ENCODE results near the gene NPHP4. TPM values are rescaled to one million over a fixed set of nuclear protein-coding genes. Genes with fewer than 3 reads are reported as not detected.

Gene NPHP4
- total RNA-seq, 1 experiment from 2014 or later, result 16.8 TPM

DNA sequence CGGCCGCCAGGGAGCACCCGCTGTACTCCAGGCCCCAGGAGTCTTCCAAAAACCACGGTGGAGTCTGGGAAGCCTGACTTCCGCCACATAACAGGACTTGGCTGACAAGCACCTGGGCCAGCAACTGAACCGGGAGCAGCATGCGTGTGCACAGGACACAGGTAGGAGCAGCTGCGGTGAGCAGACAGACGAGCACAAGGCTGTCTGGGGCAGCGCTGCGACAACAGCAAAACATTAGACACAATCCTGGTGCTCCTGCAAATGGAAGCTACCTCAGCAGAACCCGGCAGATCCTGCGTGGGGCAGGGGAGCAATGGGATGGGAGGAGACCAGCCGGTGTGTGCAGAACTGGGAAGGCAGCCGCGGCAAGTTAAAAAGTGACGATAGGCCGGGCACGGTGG, 80.4 kb downstream of the NPHP4 start:
- ATAC-seq (no peak), DNase-seq (ENCODE audit: low spot score) (no peak)
- no peak for TF ChIP-seq ZNF671 (CRISPR knock-in tag; IDR thresholded peaks at IDR 0.05)
- no peak for TF ChIP-seq ETV6 (CRISPR knock-in tag; IDR thresholded peaks at IDR 0.05)
- no peak for TF ChIP-seq EMX1 (CRISPR knock-in tag; IDR thresholded peaks at IDR 0.05)
- no peak for TF ChIP-seq TEAD1 (CRISPR knock-in tag; IDR thresholded peaks at IDR 0.05)
- no peak for TF ChIP-seq ZNF423 (CRISPR knock-in tag; IDR thresholded peaks at IDR 0.05)
- Mint-ChIP-seq H3K27ac (0 out of 2 replicates have a peak overlapping the region, but pooled peaks have one; percentile 22), H3K27me3 (ENCODE audit: low read depth) (no peaks in the 10 kb centered on the region), H3K4me1 (peaks cover 6% of the 10 kb centered on the region; the same call in 1 of the 2 replicates), H3K4me3 (no peak overlapping the region), H3K9me3 (no peaks in the 10 kb centered on the region), H3K36me3 (no peaks in the 10 kb centered on the region)
- POLR2A ChIA-PET, result no interaction called here
- CTCF ChIA-PET, result no interaction called here

DNA sequence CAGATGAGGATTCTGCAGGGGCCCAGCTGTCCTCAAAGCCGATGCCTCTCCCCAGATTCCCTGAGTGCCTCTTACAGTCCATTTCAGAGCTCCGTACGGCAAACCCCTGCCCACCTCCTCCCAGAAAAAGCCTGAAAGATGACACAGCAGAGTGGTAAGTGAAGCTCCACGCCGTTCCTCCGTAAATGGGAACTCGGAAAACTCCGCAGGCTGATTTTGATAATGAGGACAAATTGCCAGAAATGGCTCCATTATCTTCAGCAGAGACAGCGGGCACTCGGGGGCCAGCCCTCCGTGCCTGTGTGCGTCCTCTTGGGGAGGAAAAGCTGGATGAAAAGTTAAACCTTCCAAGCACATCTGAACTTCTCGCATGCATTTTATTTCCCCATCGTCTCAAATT, 81.1 kb downstream of the NPHP4 start:
- peak overlapping the region; percentile 54; the same call in 1 of the 2 replicates for H3K27ac Mint-ChIP-seq
- ATAC-seq (no peak), DNase-seq (ENCODE audit: low spot score) (no peak)
- no peaks in the 10 kb centered on the region for H3K9me3 Mint-ChIP-seq
- no peak overlapping the region for H3K4me3 Mint-ChIP-seq
- no peaks in the 10 kb centered on the region for H3K27me3 Mint-ChIP-seq (ENCODE audit: low read depth)
- TF ChIP-seq, protein P1, sequence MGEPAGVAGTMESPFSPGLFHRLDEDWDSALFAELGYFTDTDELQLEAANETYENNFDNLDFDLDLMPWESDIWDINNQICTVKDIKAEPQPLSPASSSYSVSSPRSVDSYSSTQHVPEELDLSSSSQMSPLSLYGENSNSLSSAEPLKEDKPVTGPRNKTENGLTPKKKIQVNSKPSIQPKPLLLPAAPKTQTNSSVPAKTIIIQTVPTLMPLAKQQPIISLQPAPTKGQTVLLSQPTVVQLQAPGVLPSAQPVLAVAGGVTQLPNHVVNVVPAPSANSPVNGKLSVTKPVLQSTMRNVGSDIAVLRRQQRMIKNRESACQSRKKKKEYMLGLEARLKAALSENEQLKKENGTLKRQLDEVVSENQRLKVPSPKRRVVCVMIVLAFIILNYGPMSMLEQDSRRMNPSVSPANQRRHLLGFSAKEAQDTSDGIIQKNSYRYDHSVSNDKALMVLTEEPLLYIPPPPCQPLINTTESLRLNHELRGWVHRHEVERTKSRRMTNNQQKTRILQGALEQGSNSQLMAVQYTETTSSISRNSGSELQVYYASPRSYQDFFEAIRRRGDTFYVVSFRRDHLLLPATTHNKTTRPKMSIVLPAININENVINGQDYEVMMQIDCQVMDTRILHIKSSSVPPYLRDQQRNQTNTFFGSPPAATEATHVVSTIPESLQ (CRISPR knock-in tag; IDR thresholded peaks at IDR 0.05), result no peak
- H3K4me1 Mint-ChIP-seq, result peaks cover 6% of the 10 kb centered on the region; the same call in 1 of the 2 replicates
- POLR2A ChIA-PET, result interaction anchor here (0.5 kb wide), 1 partner anchor 541 kb away, joined by 4 read pairs; no protein-coding TSS in a partner anchor
- no peaks in the 10 kb centered on the region for H3K36me3 Mint-ChIP-seq
- CTCF ChIA-PET, result interaction anchor here (1.1 to 1.3 kb wide), 3 partner anchors 9 to 165 kb away, joined by 3 to 4 read pairs (median 3); no protein-coding TSS in a partner anchor

DNA sequence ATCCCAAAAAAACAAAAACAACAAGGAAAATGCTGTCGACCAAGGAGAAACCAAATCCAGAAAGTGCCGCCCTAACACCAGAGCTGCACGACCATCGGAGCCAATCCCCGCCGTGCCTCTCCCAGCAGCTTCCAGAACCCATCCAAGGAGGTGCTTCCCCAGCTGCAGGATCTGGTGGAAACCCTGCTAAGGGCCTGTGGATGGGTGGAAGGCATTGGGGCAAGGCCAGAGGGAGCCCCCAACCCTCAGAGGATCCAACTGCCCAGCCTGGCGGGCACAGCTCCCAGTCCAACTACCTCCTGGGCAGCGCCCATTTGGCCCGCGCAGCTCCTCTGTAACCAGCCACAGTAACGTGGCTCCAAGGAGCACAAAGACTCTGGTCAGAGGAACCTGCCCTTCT, 81.6 kb downstream of the NPHP4 start:
- H3K36me3 Mint-ChIP-seq, result no peaks in the 10 kb centered on the region
- no peak for TF ChIP-seq NR2C2 (CRISPR knock-in tag; IDR thresholded peaks at IDR 0.05)
- no peak for TF ChIP-seq CBFB (CRISPR knock-in tag; IDR thresholded peaks at IDR 0.05; ENCODE audit: low read depth)
- no peak for TF ChIP-seq ZBTB21 (CRISPR knock-in tag; IDR thresholded peaks at IDR 0.05; ENCODE audit: borderline replicate concordance)
- TF ChIP-seq, protein P2, sequence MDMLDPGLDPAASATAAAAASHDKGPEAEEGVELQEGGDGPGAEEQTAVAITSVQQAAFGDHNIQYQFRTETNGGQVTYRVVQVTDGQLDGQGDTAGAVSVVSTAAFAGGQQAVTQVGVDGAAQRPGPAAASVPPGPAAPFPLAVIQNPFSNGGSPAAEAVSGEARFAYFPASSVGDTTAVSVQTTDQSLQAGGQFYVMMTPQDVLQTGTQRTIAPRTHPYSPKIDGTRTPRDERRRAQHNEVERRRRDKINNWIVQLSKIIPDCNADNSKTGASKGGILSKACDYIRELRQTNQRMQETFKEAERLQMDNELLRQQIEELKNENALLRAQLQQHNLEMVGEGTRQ (CRISPR knock-in tag; IDR thresholded peaks at IDR 0.05), result no peak
- TF ChIP-seq, protein P3, sequence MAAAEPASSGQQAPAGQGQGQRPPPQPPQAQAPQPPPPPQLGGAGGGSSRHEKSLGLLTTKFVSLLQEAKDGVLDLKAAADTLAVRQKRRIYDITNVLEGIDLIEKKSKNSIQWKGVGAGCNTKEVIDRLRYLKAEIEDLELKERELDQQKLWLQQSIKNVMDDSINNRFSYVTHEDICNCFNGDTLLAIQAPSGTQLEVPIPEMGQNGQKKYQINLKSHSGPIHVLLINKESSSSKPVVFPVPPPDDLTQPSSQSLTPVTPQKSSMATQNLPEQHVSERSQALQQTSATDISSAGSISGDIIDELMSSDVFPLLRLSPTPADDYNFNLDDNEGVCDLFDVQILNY (CRISPR knock-in tag; IDR thresholded peaks at IDR 0.05), result no peak
- no peak for TF ChIP-seq EMX1 (CRISPR knock-in tag; IDR thresholded peaks at IDR 0.05)
- TF ChIP-seq, protein P4, sequence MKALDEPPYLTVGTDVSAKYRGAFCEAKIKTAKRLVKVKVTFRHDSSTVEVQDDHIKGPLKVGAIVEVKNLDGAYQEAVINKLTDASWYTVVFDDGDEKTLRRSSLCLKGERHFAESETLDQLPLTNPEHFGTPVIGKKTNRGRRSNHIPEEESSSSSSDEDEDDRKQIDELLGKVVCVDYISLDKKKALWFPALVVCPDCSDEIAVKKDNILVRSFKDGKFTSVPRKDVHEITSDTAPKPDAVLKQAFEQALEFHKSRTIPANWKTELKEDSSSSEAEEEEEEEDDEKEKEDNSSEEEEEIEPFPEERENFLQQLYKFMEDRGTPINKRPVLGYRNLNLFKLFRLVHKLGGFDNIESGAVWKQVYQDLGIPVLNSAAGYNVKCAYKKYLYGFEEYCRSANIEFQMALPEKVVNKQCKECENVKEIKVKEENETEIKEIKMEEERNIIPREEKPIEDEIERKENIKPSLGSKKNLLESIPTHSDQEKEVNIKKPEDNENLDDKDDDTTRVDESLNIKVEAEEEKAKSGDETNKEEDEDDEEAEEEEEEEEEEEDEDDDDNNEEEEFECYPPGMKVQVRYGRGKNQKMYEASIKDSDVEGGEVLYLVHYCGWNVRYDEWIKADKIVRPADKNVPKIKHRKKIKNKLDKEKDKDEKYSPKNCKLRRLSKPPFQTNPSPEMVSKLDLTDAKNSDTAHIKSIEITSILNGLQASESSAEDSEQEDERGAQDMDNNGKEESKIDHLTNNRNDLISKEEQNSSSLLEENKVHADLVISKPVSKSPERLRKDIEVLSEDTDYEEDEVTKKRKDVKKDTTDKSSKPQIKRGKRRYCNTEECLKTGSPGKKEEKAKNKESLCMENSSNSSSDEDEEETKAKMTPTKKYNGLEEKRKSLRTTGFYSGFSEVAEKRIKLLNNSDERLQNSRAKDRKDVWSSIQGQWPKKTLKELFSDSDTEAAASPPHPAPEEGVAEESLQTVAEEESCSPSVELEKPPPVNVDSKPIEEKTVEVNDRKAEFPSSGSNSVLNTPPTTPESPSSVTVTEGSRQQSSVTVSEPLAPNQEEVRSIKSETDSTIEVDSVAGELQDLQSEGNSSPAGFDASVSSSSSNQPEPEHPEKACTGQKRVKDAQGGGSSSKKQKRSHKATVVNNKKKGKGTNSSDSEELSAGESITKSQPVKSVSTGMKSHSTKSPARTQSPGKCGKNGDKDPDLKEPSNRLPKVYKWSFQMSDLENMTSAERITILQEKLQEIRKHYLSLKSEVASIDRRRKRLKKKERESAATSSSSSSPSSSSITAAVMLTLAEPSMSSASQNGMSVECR (CRISPR knock-in tag; IDR thresholded peaks at IDR 0.05; ENCODE audit: borderline replicate concordance), result no peak
- CTCF ChIA-PET, result interaction anchor here (0.6 to 1.7 kb wide), 5 partner anchors 9 to 165 kb away, joined by 3 to 7 read pairs (median 3); no protein-coding TSS in a partner anchor
- H3K9me3 Mint-ChIP-seq, result no peaks in the 10 kb centered on the region
- DNase-seq (ENCODE audit: low spot score), result no peak
- ATAC-seq, result no peak
- peak overlapping the region; percentile 4; the same call in 1 of the 2 replicates for H3K27ac Mint-ChIP-seq
- peaks cover 3% of the 10 kb centered on the region; the same call in 1 of the 2 replicates for H3K4me1 Mint-ChIP-seq
- H3K27me3 Mint-ChIP-seq (ENCODE audit: low read depth), result no peaks in the 10 kb centered on the region
- H3K4me3 Mint-ChIP-seq, result no peak overlapping the region
- POLR2A ChIA-PET, result no interaction called here
